Measurements from ENCODE around the gene IPO7. TPM values are rescaled to one million over a fixed set of nuclear protein-coding genes. Genes with fewer than 3 reads are reported as not detected.

The IPO7 gene
- total RNA-seq, 1 experiment from 2014 or later = 78.9 TPM

DNA sequence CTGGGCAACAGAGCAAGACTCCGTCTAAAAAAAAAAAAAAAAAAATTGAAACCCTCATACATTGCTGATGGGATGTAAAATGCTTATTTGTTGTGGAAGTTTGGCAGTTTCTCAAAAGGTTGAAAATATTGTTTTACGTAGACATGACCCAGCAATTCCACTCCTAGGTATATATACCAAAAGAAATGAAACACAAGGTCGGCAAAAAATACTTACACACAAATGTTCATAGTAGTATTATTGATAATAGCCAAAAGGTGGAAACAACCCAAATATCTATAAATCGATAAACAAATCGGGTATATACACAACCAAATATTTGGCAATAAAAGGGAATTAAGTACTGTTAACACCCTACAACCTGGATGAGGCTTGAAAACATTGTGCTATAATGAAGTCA is 71.3 kb downstream of the IPO7 start:
- intact Hi-C loops (cut with micrococcal nuclease) = no loop called here
- Histone ChIP-seq H3K36me3 (ENCODE audit: low read depth, low read length) (no peaks in the 10 kb centered on the region), H3K79me2 (ENCODE audit: low read length) (peaks cover 15% of the 10 kb centered on the region), H3K4me1 (ENCODE audit: insufficient read depth, low read length) (no peaks in the 10 kb centered on the region), H3K9me3 (ENCODE audit: low read length) (no peaks in the 10 kb centered on the region), H3K4me3 (ENCODE audit: low read length) (no peak overlapping the region), H2AFZ (ENCODE audit: low read length) (no peak overlapping the region), H3K27me3 (ENCODE audit: low read length) (no peaks in the 10 kb centered on the region), H3K4me2 (ENCODE audit: low read length) (no peak overlapping the region), H3K9me2 (replicated peaks; ENCODE audit: low read length) (no peaks in the 10 kb centered on the region), H3F3A (ENCODE audit: low read length, unreplicated experiment) (peaks cover 6% of the 10 kb centered on the region), H3K27ac (ENCODE audit: low read length) (no peak overlapping the region), H3K9ac (ENCODE audit: low read length) (no peak overlapping the region), H4K20me1 (ENCODE audit: low read length) (no peaks in the 10 kb centered on the region)
- CTCF ChIA-PET = no interaction called here
- BruUV-seq (replicated peaks) = no TSS peak
- DNase-seq (no peak), ATAC-seq (no peak)
- POLR2A ChIA-PET (ENCODE audit: unreplicated experiment) = no interaction called here
- TF ChIP-seq, protein P1, sequence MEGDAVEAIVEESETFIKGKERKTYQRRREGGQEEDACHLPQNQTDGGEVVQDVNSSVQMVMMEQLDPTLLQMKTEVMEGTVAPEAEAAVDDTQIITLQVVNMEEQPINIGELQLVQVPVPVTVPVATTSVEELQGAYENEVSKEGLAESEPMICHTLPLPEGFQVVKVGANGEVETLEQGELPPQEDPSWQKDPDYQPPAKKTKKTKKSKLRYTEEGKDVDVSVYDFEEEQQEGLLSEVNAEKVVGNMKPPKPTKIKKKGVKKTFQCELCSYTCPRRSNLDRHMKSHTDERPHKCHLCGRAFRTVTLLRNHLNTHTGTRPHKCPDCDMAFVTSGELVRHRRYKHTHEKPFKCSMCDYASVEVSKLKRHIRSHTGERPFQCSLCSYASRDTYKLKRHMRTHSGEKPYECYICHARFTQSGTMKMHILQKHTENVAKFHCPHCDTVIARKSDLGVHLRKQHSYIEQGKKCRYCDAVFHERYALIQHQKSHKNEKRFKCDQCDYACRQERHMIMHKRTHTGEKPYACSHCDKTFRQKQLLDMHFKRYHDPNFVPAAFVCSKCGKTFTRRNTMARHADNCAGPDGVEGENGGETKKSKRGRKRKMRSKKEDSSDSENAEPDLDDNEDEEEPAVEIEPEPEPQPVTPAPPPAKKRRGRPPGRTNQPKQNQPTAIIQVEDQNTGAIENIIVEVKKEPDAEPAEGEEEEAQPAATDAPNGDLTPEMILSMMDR (conservative IDR thresholded peaks at IDR 0.05; ENCODE audit: low read depth, low read length) = no peak
- TF ChIP-seq EZH2 (IDR thresholded peaks at IDR 0.05; ENCODE audit: low read length, unreplicated experiment) (no peak), EZH2phosphoT487 (IDR thresholded peaks at IDR 0.05; ENCODE audit: borderline replicate concordance, low read length) (no peak)

DNA sequence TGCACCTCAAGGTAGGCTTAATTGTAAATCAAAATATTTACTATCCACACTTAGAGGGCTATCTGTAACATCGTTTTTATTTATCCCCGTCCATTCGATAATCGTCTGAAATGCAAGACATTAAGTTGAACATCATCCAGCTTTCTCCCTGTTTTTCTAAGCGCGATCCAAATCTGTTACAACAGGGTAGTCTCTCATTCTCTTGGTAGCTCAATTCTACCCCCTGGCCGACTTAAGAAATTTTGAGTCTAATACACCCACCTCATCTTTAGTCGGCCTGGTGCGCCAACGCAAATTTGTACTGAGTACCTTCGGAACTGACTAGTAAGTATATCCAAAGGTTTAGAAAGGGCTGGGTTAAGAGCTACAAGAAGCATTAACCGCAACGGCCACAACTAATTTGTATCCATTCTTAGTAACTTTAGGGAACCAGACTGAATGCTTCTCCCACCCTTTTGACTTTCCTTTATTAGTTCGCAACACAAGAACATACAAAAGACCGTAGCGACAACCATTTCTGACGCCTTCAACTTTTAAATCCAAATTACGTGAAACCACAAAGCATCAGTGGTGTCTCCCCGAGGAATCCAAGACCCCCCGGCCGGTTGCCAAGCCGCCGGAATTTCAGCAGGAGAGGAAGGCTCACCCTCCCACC is 75.3 kb downstream of the IPO7 start:
- DNase-seq = peak; percentile 38
- CTCF ChIA-PET = interaction anchor here (0.8 to 1.4 kb wide), 2 partner anchors 47 to 179 kb away, joined by 3 to 5 read pairs; no protein-coding TSS in a partner anchor
- intact Hi-C loops (cut with micrococcal nuclease) = loop anchor here (1.0 to 2.0 kb wide), 3 partner anchors 47 to 154 kb away; no protein-coding TSS in a partner anchor

More for the DNA sequence above, 75.3 kb downstream of the IPO7 start:
- TSS peak; percentile 85 for BruUV-seq (replicated peaks)
- no peaks in the 10 kb centered on the region for H4K20me1 ChIP-seq (ENCODE audit: low read length)
- peak overlapping the region; percentile 86 for H3K4me2 ChIP-seq (ENCODE audit: low read length)
- TF ChIP-seq, protein P1 (conservative IDR thresholded peaks at IDR 0.05; ENCODE audit: low read depth, low read length) = no peak
- TF ChIP-seq EZH2phosphoT487 (IDR thresholded peaks at IDR 0.05; ENCODE audit: borderline replicate concordance, low read length) (no peak), EZH2 (IDR thresholded peaks at IDR 0.05; ENCODE audit: low read length, unreplicated experiment) (no peak)
- peak overlapping the region; percentile 79 for H3K4me3 ChIP-seq (ENCODE audit: low read length)
- peaks cover 6% of the 10 kb centered on the region for H3F3A ChIP-seq (ENCODE audit: low read length, unreplicated experiment)
- no peaks in the 10 kb centered on the region for H3K9me3 ChIP-seq (ENCODE audit: low read length)
- H3K27ac ChIP-seq (ENCODE audit: low read length) = peak overlapping the region; percentile 90
- no peak for ATAC-seq
- H3K4me1 ChIP-seq (ENCODE audit: insufficient read depth, low read length) = peaks cover 18% of the 10 kb centered on the region
- H3K9ac ChIP-seq (ENCODE audit: low read length) = peak overlapping the region; percentile 100
- H2AFZ ChIP-seq (ENCODE audit: low read length) = peak overlapping the region; percentile 31
- H3K79me2 ChIP-seq (ENCODE audit: low read length) = peaks cover 52% of the 10 kb centered on the region
- no peaks in the 10 kb centered on the region for H3K9me2 ChIP-seq (replicated peaks; ENCODE audit: low read length)
- POLR2A ChIA-PET (ENCODE audit: unreplicated experiment) = interaction anchor here (0.5 to 1.2 kb wide), 7 partner anchors 22 to 446 kb away, joined by 3 to 14 read pairs (median 4); partner anchors contain the start of gene WEE1
- H3K27me3 ChIP-seq (ENCODE audit: low read length) = no peaks in the 10 kb centered on the region
- H3K36me3 ChIP-seq (ENCODE audit: low read depth, low read length) = no peaks in the 10 kb centered on the region

Measured in PC-3 (cell line).